ENCODE measurements around the gene MTCH2. TPM values are rescaled to one million over a fixed set of nuclear protein-coding genes. Genes with fewer than 3 reads are reported as not detected.

Gene MTCH2
- total RNA-seq, 2 experiments from 2014 or later, result 11.8 to 12.7 TPM

DNA sequence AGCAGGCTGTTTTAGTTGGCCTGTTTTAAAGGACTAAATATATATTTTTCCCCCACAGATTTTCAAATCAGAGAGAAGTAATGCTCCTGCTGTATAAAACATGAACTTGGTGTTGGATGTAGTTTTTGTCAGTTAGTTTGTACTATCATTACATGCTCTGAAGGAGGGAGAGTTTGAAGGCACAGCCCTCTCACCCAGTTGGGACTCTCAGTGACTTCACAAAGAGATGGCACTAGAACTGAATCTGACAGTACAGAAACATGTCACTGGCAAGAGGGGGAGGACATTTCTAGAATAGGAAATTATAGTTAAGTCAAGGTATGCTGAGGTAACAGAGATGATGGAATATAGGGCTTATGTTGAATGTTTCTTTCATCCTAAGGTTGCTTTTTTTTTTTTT is 27.1 kb downstream of the MTCH2 start:
- DNase-seq (no peak), ATAC-seq (ENCODE audit: poor library complexity) (no peak)
- intact Hi-C loops (cut with DNase I, micrococcal nuclease), result no loop called here
- H3K4me1 Mint-ChIP-seq (ENCODE audit: low read depth), result no peaks in the 10 kb centered on the region
- H3K27ac ChIP-seq (ENCODE audit: low read depth in 1 of 2, low read length in 2 of 2), result no peak overlapping the region
- peaks cover 16% of the 10 kb centered on the region for H3K36me3 Mint-ChIP-seq (ENCODE audit: low read depth)
- no peaks in the 10 kb centered on the region for H3K9me3 ChIP-seq (ENCODE audit: control insufficient read depth in 1 of 2, insufficient read depth in 1 of 2, low read length in 2 of 2)
- peaks cover 2% of the 10 kb centered on the region for H3K4me1 ChIP-seq (ENCODE audit: insufficient read depth, low read length)
- TF ChIP-seq, protein P1, sequence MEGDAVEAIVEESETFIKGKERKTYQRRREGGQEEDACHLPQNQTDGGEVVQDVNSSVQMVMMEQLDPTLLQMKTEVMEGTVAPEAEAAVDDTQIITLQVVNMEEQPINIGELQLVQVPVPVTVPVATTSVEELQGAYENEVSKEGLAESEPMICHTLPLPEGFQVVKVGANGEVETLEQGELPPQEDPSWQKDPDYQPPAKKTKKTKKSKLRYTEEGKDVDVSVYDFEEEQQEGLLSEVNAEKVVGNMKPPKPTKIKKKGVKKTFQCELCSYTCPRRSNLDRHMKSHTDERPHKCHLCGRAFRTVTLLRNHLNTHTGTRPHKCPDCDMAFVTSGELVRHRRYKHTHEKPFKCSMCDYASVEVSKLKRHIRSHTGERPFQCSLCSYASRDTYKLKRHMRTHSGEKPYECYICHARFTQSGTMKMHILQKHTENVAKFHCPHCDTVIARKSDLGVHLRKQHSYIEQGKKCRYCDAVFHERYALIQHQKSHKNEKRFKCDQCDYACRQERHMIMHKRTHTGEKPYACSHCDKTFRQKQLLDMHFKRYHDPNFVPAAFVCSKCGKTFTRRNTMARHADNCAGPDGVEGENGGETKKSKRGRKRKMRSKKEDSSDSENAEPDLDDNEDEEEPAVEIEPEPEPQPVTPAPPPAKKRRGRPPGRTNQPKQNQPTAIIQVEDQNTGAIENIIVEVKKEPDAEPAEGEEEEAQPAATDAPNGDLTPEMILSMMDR (IDR thresholded peaks at IDR 0.05), result no peak
- no peak overlapping the region for H3K27ac Mint-ChIP-seq
- H3K27me3 ChIP-seq (ENCODE audit: control insufficient read depth in 1 of 2, insufficient read depth in 2 of 2, low read length in 2 of 2), result no peaks in the 10 kb centered on the region
- no peak overlapping the region for H3K4me3 Mint-ChIP-seq
- ChIA-PET CTCF (no interaction called here), POLR2A (no interaction called here)
- peaks cover 12% of the 10 kb centered on the region for H3K36me3 ChIP-seq (ENCODE audit: insufficient read depth, low read length)
- H3K4me3 ChIP-seq (ENCODE audit: low read length), result no peak overlapping the region
- no peaks in the 10 kb centered on the region for H3K27me3 Mint-ChIP-seq
- H3K9me3 Mint-ChIP-seq, result no peaks in the 10 kb centered on the region

DNA sequence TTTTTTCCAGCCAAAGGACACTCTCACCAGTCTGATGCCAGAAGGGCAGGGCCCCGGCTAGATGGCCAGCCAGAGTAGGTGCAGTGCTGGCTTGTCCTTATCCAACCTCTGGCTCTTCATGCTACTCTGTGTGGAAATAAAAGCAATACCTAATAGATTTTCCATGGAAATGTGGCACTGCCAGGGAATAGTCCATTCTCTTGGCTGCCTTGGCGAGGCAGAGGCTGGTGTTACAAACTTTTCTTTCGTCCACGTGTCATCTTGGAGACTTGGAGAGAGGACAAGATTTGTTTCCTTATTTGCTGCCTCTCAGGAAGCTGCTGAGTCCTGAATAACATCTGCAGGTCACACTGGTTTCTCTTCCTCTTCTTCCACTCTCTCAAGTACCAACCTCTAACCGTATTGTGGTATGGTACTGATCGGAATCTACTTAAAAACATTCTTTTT is 31.0 kb downstream of the MTCH2 start:
- POLR2A ChIA-PET, result no interaction called here
- Mint-ChIP-seq H3K27ac (no peak overlapping the region), H3K9me3 (no peaks in the 10 kb centered on the region), H3K27me3 (no peaks in the 10 kb centered on the region), H3K4me3 (no peak overlapping the region), H3K36me3 (ENCODE audit: low read depth) (no peaks in the 10 kb centered on the region), H3K4me1 (ENCODE audit: low read depth) (no peaks in the 10 kb centered on the region)
- intact Hi-C loops (cut with DNase I, micrococcal nuclease), result no loop called here
- H3K36me3 ChIP-seq (ENCODE audit: insufficient read depth, low read length), result no peaks in the 10 kb centered on the region
- no peak overlapping the region for H3K27ac ChIP-seq (ENCODE audit: low read depth in 1 of 2, low read length in 2 of 2)
- H3K27me3 ChIP-seq (ENCODE audit: control insufficient read depth in 1 of 2, insufficient read depth in 2 of 2, low read length in 2 of 2), result no peaks in the 10 kb centered on the region
- DNase-seq, result peak in 1 of 14 experiments; percentile 14
- no peak for ATAC-seq (ENCODE audit: poor library complexity)
- TF ChIP-seq, protein P1 (IDR thresholded peaks at IDR 0.05), result no peak
- CTCF ChIA-PET, result no interaction called here
- H3K4me1 ChIP-seq (ENCODE audit: insufficient read depth, low read length), result peaks cover 2% of the 10 kb centered on the region
- no peak overlapping the region for H3K4me3 ChIP-seq (ENCODE audit: low read length)
- H3K9me3 ChIP-seq (ENCODE audit: control insufficient read depth in 1 of 2, insufficient read depth in 1 of 2, low read length in 2 of 2), result no peaks in the 10 kb centered on the region

DNA sequence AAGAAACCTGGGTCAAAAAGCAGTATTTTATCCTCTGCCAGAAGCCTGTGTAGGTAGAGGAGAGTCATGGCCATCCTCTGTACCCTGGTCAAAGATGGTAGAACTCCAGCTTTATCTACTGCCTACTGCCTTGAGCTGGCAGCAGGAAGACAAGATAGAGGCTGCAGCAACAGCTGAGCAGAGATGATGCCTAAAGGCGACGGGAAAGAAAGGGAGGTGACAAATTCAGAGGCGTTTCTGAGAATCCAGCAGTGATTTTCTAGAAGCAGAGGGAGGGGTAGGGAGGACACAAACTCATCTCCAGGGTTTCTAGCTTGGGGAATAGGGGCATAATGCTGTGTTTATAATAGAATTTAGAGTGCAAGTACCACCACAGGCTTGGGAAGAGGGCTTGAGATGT is 32.7 kb downstream of the MTCH2 start:
- intact Hi-C loops (cut with DNase I, micrococcal nuclease), result no loop called here
- Mint-ChIP-seq H3K9me3 (no peaks in the 10 kb centered on the region), H3K36me3 (ENCODE audit: low read depth) (no peaks in the 10 kb centered on the region), H3K4me1 (ENCODE audit: low read depth) (no peaks in the 10 kb centered on the region), H3K27ac (no peak overlapping the region), H3K27me3 (no peaks in the 10 kb centered on the region), H3K4me3 (no peak overlapping the region)
- TF ChIP-seq, protein P1 (IDR thresholded peaks at IDR 0.05), result no peak
- Histone ChIP-seq H3K27me3 (ENCODE audit: control insufficient read depth in 1 of 2, insufficient read depth in 2 of 2, low read length in 2 of 2) (no peaks in the 10 kb centered on the region), H3K4me3 (ENCODE audit: low read length) (no peak overlapping the region), H3K36me3 (ENCODE audit: insufficient read depth, low read length) (no peaks in the 10 kb centered on the region), H3K9me3 (ENCODE audit: control insufficient read depth in 1 of 2, insufficient read depth in 1 of 2, low read length in 2 of 2) (no peaks in the 10 kb centered on the region), H3K4me1 (ENCODE audit: insufficient read depth, low read length) (no peaks in the 10 kb centered on the region), H3K27ac (ENCODE audit: low read depth in 1 of 2, low read length in 2 of 2) (no peak overlapping the region)
- no peak for DNase-seq
- CTCF ChIA-PET, result no interaction called here
- POLR2A ChIA-PET, result no interaction called here
- ATAC-seq (ENCODE audit: poor library complexity), result no peak

All from CD4-positive, alpha-beta T cell (primary cell).